Endodermal cell (in vitro differentiated cells): ENCODE data around the gene SPAM1. TPM values are rescaled to one million over a fixed set of nuclear protein-coding genes. Genes with fewer than 3 reads are reported as not detected.

Experiments used
- DNase-seq: peaks from one replicate; pipeline ENCODE4 v3.0.0-alpha.2; 2017
- H3K27ac ChIP-seq: 2 replicates; pipeline ENCODE4 v1.5.1; 2013; ENCODE audit warnings: mild to moderate bottlenecking, low read depth, low read length, moderate library complexity
- H3K27me3 ChIP-seq: 2 replicates; pipeline ENCODE4 v1.6.1; 2013; ENCODE audit warnings: mild to moderate bottlenecking, low read length, moderate library complexity; ENCODE audit not compliant: insufficient read depth, control insufficient read depth, poor library complexity, severe bottlenecking
- H3K36me3 ChIP-seq: 2 replicates; pipeline ENCODE4 v1.7.0; 2013; ENCODE audit warnings: mild to moderate bottlenecking, low read length, moderate library complexity; ENCODE audit not compliant: control insufficient read depth, insufficient read depth
- H3K4me1 ChIP-seq: one replicate; pipeline ENCODE4 v1.7.0; 2013; ENCODE audit warnings: low read length; ENCODE audit not compliant: control insufficient read depth, insufficient read depth
- H3K4me3 ChIP-seq: 2 replicates; pipeline ENCODE4 v1.5.1; 2013; ENCODE audit warnings: mild to moderate bottlenecking, low read length, moderate library complexity
- H3K9ac ChIP-seq: 2 replicates; pipeline ENCODE4 v1.6.1; 2013; ENCODE audit warnings: mild to moderate bottlenecking, low read length, moderate library complexity; ENCODE audit not compliant: poor library complexity, severe bottlenecking; ENCODE audit errors: extremely low read depth
- H3K9me3 ChIP-seq: 2 replicates; pipeline ENCODE4 v1.6.1; 2013; ENCODE audit warnings: mild to moderate bottlenecking, low read length, moderate library complexity; ENCODE audit not compliant: control insufficient read depth
- H3K27ac Mint-ChIP-seq: 2 replicates; pipeline ENCODE4 v1.8.0; 2020; ENCODE audit warnings: mixed read lengths
- H3K27me3 Mint-ChIP-seq: 2 replicates; pipeline ENCODE4 v1.8.0; 2021; ENCODE audit warnings: mild to moderate bottlenecking, mixed read lengths; ENCODE audit not compliant: insufficient read depth
- H3K36me3 Mint-ChIP-seq: 2 replicates; pipeline ENCODE4 v1.8.0; 2020; ENCODE audit warnings: low read depth, mixed read lengths
- H3K4me1 Mint-ChIP-seq: 2 replicates; pipeline ENCODE4 v1.8.0; 2020; ENCODE audit warnings: mixed read lengths
- H3K4me3 Mint-ChIP-seq: 2 replicates; pipeline ENCODE4 v1.8.0; 2020; ENCODE audit warnings: mild to moderate bottlenecking, moderate library complexity, mixed read lengths
- H3K9me3 Mint-ChIP-seq: 2 replicates; pipeline ENCODE4 v1.8.0; 2020; ENCODE audit warnings: mild to moderate bottlenecking, mixed read lengths
- CTCF ChIP-seq: fragments of 200-600 bp; sonication (generic); conservative IDR thresholded peaks from 2 replicates; pipeline ENCODE4 v1.5.0; 2021; ENCODE audit warnings: antibody characterized with exemption, mild to moderate bottlenecking
- total RNA-seq, 2 donors: library from RNA; stranded (reverse); fragmentation: NEBNext Ultra II Directional in 1 of 2; extraction: Animal tissue kit (Norgen Biotek cat#: 25700) in 1 of 2; gene quantifications; 2 replicates in 1 of 2; 3 replicates in 1 of 2; pipeline ENCODE4 v1.2.1, GENCODE V29; 2021

Gene SPAM1
- total RNA-seq, 2 donors from 2014 or later: 0.18 to 0.49 TPM

GRCh38 chr7:123975084-123975483 lies 50.0 kb downstream of the SPAM1 start:
- H3K4me3 ChIP-seq: no peak overlapping the region
- H3K4me1 Mint-ChIP-seq: peaks cover 10% of the 10 kb centered on the region
- no peak overlapping the region for H3K9ac ChIP-seq
- H3K27me3 Mint-ChIP-seq: no peaks in the 10 kb centered on the region
- no peak overlapping the region for H3K27ac ChIP-seq
- no peak for TF ChIP-seq CTCF
- no peak overlapping the region for H3K27ac Mint-ChIP-seq
- no peaks in the 10 kb centered on the region for H3K36me3 Mint-ChIP-seq
- H3K9me3 ChIP-seq: no peaks in the 10 kb centered on the region
- no peaks in the 10 kb centered on the region for H3K4me1 ChIP-seq
- no peak for DNase-seq
- H3K27me3 ChIP-seq: no peaks in the 10 kb centered on the region
- no peak overlapping the region for H3K4me3 Mint-ChIP-seq
- no peaks in the 10 kb centered on the region for H3K9me3 Mint-ChIP-seq
- H3K36me3 ChIP-seq: no peaks in the 10 kb centered on the region

GRCh38 chr7:123977081-123977480 lies 52.0 kb downstream of the SPAM1 start:
- TF ChIP-seq CTCF: no peak
- H3K4me1 ChIP-seq: no peaks in the 10 kb centered on the region
- no peak overlapping the region for H3K4me3 Mint-ChIP-seq
- no peak overlapping the region for H3K27ac ChIP-seq
- DNase-seq: no peak
- H3K27me3 ChIP-seq: no peaks in the 10 kb centered on the region
- H3K36me3 ChIP-seq: no peaks in the 10 kb centered on the region
- H3K9ac ChIP-seq: no peak overlapping the region
- H3K36me3 Mint-ChIP-seq: peaks cover under 1% of the 10 kb centered on the region
- peaks cover 4% of the 10 kb centered on the region for H3K9me3 Mint-ChIP-seq
- H3K9me3 ChIP-seq: peaks cover 8% of the 10 kb centered on the region
- H3K27ac Mint-ChIP-seq: no peak overlapping the region
- peaks cover 10% of the 10 kb centered on the region for H3K4me1 Mint-ChIP-seq
- no peak overlapping the region for H3K4me3 ChIP-seq
- no peaks in the 10 kb centered on the region for H3K27me3 Mint-ChIP-seq

DNA sequence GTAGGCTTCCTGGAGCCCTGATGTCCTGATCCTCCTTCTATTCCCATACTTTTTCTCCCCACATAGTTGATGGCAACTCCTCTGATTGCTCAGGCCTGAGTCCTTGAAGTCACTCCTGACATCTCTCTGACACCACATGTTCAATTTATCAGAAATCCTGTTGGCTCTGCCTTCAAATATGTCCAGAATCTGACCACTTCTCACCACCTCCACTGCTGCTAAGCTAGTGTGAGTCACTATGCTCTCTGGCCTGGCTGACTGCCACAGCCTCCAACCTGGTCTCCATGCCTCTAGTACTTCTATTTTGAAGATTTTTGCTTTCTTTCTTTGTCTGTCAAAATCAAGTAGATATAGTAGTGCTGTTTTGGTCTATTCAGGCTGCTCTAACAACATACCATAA lies 54.8 kb downstream of the SPAM1 start:
- Histone ChIP-seq H3K4me3 (no peak overlapping the region), H3K36me3 (no peaks in the 10 kb centered on the region), H3K4me1 (no peaks in the 10 kb centered on the region), H3K9ac (no peak overlapping the region), H3K27me3 (no peaks in the 10 kb centered on the region), H3K9me3 (peaks cover 20% of the 10 kb centered on the region), H3K27ac (no peak overlapping the region)
- Mint-ChIP-seq H3K27me3 (no peaks in the 10 kb centered on the region), H3K9me3 (peaks cover 8% of the 10 kb centered on the region), H3K4me1 (peaks cover 4% of the 10 kb centered on the region), H3K4me3 (no peak overlapping the region), H3K36me3 (peaks cover 4% of the 10 kb centered on the region), H3K27ac (no peak overlapping the region)
- no peak for DNase-seq
- TF ChIP-seq CTCF: no peak
